ENCODE data around the gene SSH3.

GRCh38 chr11:67309661-67310061 is 6.3 kb downstream of the SSH3 start:
- TF ChIP-seq YY1 (IDR thresholded peaks at IDR 0.05; ENCODE audit: insufficient read depth, insufficient read length): no peak
- no peak for TF ChIP-seq ZNF274 (IDR thresholded peaks at IDR 0.05; ENCODE audit: low read depth, low read length)
- no peak for TF ChIP-seq SUZ12 (IDR thresholded peaks at IDR 0.05; ENCODE audit: extremely low read depth, insufficient read depth, insufficient read length)

Data from NT2/D1 (cell line).